Fibroblast of skin of scalp (primary cell): ENCODE data around the gene KCNMB1.

Experiments
- DNase-seq: peaks from one replicate; pipeline ENCODE4 v3.0.0-alpha.2; 2013

The KCNMB1 gene

GRCh38 chr5:170375283-170375682, 13.9 kb downstream of the KCNMB1 start:
- DNase-seq = no peak

GRCh38 chr5:170372971-170373370, 16.2 kb downstream of the KCNMB1 start:
- no peak for DNase-seq

- no peak for DNase-seq
Observed at GRCh38 chr5:170368586-170368985, 20.6 kb downstream of the KCNMB1 start.

- no peak for DNase-seq
Observed at GRCh38 chr5:170366276-170366675, 22.9 kb downstream of the KCNMB1 start.

GRCh38 chr5:170365831-170366230, 23.3 kb downstream of the KCNMB1 start:
- no peak for DNase-seq

GRCh38 chr5:170365011-170365410, 24.2 kb downstream of the KCNMB1 start:
- no peak for DNase-seq

- no peak for DNase-seq
Observed at GRCh38 chr5:170363671-170364070, 25.5 kb downstream of the KCNMB1 start.

GRCh38 chr5:170362656-170363055, 26.5 kb downstream of the KCNMB1 start:
- no peak for DNase-seq

GRCh38 chr5:170362102-170362501, 27.1 kb downstream of the KCNMB1 start:
- no peak for DNase-seq

GRCh38 chr5:170361616-170362015, 27.6 kb downstream of the KCNMB1 start:
- DNase-seq = no peak

GRCh38 chr5:170361116-170361515, 28.1 kb downstream of the KCNMB1 start:
- DNase-seq = no peak

- no peak for DNase-seq
Observed at GRCh38 chr5:170360709-170361108, 28.5 kb downstream of the KCNMB1 start.

GRCh38 chr5:170357955-170358444, 31.2 kb downstream of the KCNMB1 start:
- DNase-seq = no peak

- no peak for DNase-seq
Observed at GRCh38 chr5:170355601-170356098, 33.5 kb downstream of the KCNMB1 start.

- DNase-seq = no peak
Observed at GRCh38 chr5:170353961-170354360, 35.2 kb downstream of the KCNMB1 start.

- DNase-seq = no peak
Observed at GRCh38 chr5:170353011-170353761, 36.0 kb downstream of the KCNMB1 start.

GRCh38 chr5:170348137-170348633, 41.0 kb downstream of the KCNMB1 start:
- DNase-seq = peak; percentile 4

GRCh38 chr5:170347022-170347567, 42.1 kb downstream of the KCNMB1 start:
- DNase-seq = no peak

- DNase-seq = no peak
Observed at GRCh38 chr5:170345971-170346370, 43.2 kb downstream of the KCNMB1 start.

- DNase-seq = no peak
Observed at GRCh38 chr5:170343177-170343576, 46.0 kb downstream of the KCNMB1 start.

- no peak for DNase-seq
Observed at GRCh38 chr5:170342153-170342725, 46.9 kb downstream of the KCNMB1 start.

- DNase-seq = no peak
Observed at GRCh38 chr5:170341545-170341944, 47.6 kb downstream of the KCNMB1 start.

GRCh38 chr5:170339780-170340167, 49.4 kb downstream of the KCNMB1 start:
- DNase-seq = no peak
